ENCODE data around the gene SKP2. TPM values are rescaled to one million over a fixed set of nuclear protein-coding genes. Genes with fewer than 3 reads are reported as not detected.

The SKP2 gene
- polyA plus RNA-seq, 1 donor from 2014 or later: 26.0 TPM

DNA sequence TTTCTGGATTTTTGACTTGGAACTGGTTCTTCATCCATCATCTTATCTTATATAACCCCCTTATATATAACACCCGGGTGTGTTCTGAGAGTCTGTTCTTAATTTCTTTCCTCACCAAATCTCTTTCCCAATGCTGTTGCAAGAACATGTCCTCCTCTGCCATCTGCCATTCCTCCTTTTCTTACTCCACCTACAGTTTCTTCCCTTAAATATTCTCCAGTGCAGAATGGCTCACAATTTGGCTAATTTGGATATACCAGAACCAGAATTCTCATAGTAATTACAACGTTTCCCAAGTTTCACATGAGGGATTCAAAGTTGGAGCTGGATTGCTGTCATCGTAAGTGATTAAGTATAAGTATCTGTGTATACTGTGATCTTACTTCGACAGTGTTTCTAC lies 28.0 kb downstream of the SKP2 start:
- H3K9me3 ChIP-seq (ENCODE audit: low read length): no peaks in the 10 kb centered on the region
- no peaks in the 10 kb centered on the region for H3K79me2 ChIP-seq (replicated peaks; ENCODE audit: insufficient read depth, low read length)
- H3K9ac ChIP-seq (ENCODE audit: low read length): no peak overlapping the region
- no peaks in the 10 kb centered on the region for H3K9me2 ChIP-seq (ENCODE audit: insufficient read depth, low read length)
- no peak for TF ChIP-seq MXI1 (conservative IDR thresholded peaks at IDR 0.05; ENCODE audit: poor library complexity, severe bottlenecking)
- no peak for TF ChIP-seq SMC3 (conservative IDR thresholded peaks at IDR 0.05; ENCODE audit: poor library complexity)
- no peak for TF ChIP-seq TAF1 (IDR thresholded peaks at IDR 0.05; ENCODE audit: low read depth)
- TF ChIP-seq EZH2 (IDR thresholded peaks at IDR 0.05; ENCODE audit: borderline replicate concordance, insufficient read depth, low read length, poor library complexity, severe bottlenecking): no peak
- TF ChIP-seq, protein P1, sequence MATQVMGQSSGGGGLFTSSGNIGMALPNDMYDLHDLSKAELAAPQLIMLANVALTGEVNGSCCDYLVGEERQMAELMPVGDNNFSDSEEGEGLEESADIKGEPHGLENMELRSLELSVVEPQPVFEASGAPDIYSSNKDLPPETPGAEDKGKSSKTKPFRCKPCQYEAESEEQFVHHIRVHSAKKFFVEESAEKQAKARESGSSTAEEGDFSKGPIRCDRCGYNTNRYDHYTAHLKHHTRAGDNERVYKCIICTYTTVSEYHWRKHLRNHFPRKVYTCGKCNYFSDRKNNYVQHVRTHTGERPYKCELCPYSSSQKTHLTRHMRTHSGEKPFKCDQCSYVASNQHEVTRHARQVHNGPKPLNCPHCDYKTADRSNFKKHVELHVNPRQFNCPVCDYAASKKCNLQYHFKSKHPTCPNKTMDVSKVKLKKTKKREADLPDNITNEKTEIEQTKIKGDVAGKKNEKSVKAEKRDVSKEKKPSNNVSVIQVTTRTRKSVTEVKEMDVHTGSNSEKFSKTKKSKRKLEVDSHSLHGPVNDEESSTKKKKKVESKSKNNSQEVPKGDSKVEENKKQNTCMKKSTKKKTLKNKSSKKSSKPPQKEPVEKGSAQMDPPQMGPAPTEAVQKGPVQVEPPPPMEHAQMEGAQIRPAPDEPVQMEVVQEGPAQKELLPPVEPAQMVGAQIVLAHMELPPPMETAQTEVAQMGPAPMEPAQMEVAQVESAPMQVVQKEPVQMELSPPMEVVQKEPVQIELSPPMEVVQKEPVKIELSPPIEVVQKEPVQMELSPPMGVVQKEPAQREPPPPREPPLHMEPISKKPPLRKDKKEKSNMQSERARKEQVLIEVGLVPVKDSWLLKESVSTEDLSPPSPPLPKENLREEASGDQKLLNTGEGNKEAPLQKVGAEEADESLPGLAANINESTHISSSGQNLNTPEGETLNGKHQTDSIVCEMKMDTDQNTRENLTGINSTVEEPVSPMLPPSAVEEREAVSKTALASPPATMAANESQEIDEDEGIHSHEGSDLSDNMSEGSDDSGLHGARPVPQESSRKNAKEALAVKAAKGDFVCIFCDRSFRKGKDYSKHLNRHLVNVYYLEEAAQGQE (IDR thresholded peaks at IDR 0.05; ENCODE audit: borderline replicate concordance): no peak
- H3K27me3 ChIP-seq (ENCODE audit: insufficient read depth, low read depth, low read length): no peaks in the 10 kb centered on the region
- H3K36me3 ChIP-seq (ENCODE audit: insufficient read depth, low read length): peaks cover 14% of the 10 kb centered on the region
- H3K27ac ChIP-seq (ENCODE audit: low read length): no peak overlapping the region
- no peaks in the 10 kb centered on the region for H4K20me1 ChIP-seq (ENCODE audit: insufficient read depth)
- H3K4me3 ChIP-seq (ENCODE audit: low read length): no peak overlapping the region
- no peak overlapping the region for H3K4me2 ChIP-seq (ENCODE audit: low read length)
- H2AFZ ChIP-seq (ENCODE audit: low read depth, low read length): no peak overlapping the region
- H3F3A ChIP-seq (ENCODE audit: insufficient read depth, low read length, poor library complexity, severe bottlenecking): no peaks in the 10 kb centered on the region

DNA sequence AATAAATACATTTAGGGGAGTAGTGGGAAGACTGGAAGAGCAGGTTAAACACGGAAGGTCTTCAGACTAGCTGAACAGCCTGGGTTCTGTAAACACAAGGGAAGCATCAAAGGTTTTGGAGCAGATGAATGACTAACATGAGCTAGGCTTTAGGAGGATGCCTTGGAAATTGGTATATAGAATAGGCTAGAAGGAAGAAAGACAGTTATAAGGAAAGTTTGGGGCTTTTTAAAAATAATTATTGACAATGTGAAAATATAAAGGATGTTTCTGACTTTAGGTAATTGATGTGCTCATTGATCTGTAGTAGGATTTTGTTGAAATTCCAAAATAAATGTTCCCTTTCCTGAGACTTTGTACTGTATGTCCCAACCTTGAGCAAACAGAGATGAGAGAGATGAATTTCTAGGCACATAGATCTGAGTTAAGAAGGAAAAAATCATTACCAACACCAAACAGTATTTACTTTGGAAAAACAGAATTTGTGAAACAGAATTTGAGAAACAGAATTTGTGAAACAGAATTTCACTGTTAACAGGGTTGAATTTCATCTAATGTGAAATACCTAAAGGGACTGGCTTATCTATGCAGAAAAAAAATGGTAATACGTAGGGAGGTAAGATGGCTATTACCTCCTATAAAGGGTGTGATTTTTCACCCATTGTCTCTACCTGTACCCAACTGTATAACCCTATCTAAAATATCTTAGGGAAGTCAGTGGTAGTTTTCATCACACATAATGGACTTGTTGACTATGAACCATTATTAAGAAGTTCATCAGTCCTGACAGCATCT lies 28.8 kb downstream of the SKP2 start:
- Histone ChIP-seq H3K4me3 (ENCODE audit: low read length) (no peak overlapping the region), H3K27me3 (ENCODE audit: insufficient read depth, low read depth, low read length) (no peaks in the 10 kb centered on the region), H3F3A (ENCODE audit: insufficient read depth, low read length, poor library complexity, severe bottlenecking) (no peaks in the 10 kb centered on the region), H4K20me1 (ENCODE audit: insufficient read depth) (no peaks in the 10 kb centered on the region), H3K4me2 (ENCODE audit: low read length) (no peak overlapping the region), H2AFZ (ENCODE audit: low read depth, low read length) (no peak overlapping the region), H3K36me3 (ENCODE audit: insufficient read depth, low read length) (peaks cover 14% of the 10 kb centered on the region), H3K9me3 (ENCODE audit: low read length) (no peaks in the 10 kb centered on the region), H3K27ac (ENCODE audit: low read length) (no peak overlapping the region), H3K79me2 (replicated peaks; ENCODE audit: insufficient read depth, low read length) (no peaks in the 10 kb centered on the region), H3K9me2 (ENCODE audit: insufficient read depth, low read length) (no peaks in the 10 kb centered on the region), H3K9ac (ENCODE audit: low read length) (no peak overlapping the region)
- TF ChIP-seq TAF1 (IDR thresholded peaks at IDR 0.05; ENCODE audit: low read depth) (no peak), EP300 (conservative IDR thresholded peaks at IDR 0.05; ENCODE audit: poor library complexity, severe bottlenecking) (no peak), SMC3 (conservative IDR thresholded peaks at IDR 0.05; ENCODE audit: poor library complexity) (no peak), RAD21 (conservative IDR thresholded peaks at IDR 0.05) (no peak), MXI1 (conservative IDR thresholded peaks at IDR 0.05; ENCODE audit: poor library complexity, severe bottlenecking) (no peak), EZH2 (IDR thresholded peaks at IDR 0.05; ENCODE audit: borderline replicate concordance, insufficient read depth, low read length, poor library complexity, severe bottlenecking) (no peak), POLR2AphosphoS5 (IDR thresholded peaks at IDR 0.05) (no peak)
- TF ChIP-seq, protein P1 (IDR thresholded peaks at IDR 0.05; ENCODE audit: borderline replicate concordance): no peak
- TF ChIP-seq, protein P2, sequence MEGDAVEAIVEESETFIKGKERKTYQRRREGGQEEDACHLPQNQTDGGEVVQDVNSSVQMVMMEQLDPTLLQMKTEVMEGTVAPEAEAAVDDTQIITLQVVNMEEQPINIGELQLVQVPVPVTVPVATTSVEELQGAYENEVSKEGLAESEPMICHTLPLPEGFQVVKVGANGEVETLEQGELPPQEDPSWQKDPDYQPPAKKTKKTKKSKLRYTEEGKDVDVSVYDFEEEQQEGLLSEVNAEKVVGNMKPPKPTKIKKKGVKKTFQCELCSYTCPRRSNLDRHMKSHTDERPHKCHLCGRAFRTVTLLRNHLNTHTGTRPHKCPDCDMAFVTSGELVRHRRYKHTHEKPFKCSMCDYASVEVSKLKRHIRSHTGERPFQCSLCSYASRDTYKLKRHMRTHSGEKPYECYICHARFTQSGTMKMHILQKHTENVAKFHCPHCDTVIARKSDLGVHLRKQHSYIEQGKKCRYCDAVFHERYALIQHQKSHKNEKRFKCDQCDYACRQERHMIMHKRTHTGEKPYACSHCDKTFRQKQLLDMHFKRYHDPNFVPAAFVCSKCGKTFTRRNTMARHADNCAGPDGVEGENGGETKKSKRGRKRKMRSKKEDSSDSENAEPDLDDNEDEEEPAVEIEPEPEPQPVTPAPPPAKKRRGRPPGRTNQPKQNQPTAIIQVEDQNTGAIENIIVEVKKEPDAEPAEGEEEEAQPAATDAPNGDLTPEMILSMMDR (IDR thresholded peaks at IDR 0.05; ENCODE audit: poor library complexity, severe bottlenecking): no peak

Measured in neural cell (in vitro differentiated cells).